ENCODE results near the gene FEV.

FEV gene

DNA sequence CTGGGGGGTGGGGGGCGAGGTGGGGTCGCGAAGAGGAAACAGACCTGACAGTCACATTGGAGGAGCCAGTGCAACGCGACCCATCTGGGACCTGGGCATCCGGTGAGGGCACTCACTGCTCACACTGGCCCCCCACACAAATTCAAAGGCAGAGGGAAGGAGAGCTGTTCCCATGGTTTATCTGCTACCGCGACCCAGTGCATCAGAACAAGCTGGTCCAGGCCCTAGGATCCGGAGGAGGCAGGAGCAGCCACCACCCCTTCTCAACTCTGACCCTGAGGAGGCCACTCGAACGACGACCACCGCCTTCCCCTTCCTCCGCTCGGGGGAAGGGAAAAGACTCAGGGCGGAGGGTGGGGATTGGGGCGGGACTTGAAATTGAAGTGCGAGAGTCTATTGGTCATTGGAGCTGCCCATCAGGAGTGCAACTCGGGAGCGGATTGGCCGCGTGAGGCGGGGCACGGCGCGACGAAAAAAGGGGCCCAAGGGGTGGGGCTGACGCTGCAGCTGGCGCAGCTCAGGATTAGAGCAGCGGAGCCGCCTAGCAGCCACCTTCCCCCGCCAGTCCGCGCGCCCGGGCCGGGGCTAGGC lies 25.7 kb downstream of the FEV start, which contains the start of gene CDK5R2:
Gene CDK5R2 (plus strand): TSS at position 526 of the 591 bp plus-strand sequence. CDS start 155 bp downstream, outside the sequence.
- H3K27ac ChIP-seq = peak within 1 kb of the TSS; percentile 68; the same call in 1 of the 2 replicates
- TF ChIP-seq, protein P1, sequence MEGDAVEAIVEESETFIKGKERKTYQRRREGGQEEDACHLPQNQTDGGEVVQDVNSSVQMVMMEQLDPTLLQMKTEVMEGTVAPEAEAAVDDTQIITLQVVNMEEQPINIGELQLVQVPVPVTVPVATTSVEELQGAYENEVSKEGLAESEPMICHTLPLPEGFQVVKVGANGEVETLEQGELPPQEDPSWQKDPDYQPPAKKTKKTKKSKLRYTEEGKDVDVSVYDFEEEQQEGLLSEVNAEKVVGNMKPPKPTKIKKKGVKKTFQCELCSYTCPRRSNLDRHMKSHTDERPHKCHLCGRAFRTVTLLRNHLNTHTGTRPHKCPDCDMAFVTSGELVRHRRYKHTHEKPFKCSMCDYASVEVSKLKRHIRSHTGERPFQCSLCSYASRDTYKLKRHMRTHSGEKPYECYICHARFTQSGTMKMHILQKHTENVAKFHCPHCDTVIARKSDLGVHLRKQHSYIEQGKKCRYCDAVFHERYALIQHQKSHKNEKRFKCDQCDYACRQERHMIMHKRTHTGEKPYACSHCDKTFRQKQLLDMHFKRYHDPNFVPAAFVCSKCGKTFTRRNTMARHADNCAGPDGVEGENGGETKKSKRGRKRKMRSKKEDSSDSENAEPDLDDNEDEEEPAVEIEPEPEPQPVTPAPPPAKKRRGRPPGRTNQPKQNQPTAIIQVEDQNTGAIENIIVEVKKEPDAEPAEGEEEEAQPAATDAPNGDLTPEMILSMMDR (conservative IDR thresholded peaks at IDR 0.05) = no peak

GRCh38 chr2:218958276-218958675 lies 26.7 kb downstream of the FEV start:
- TF ChIP-seq, protein P1 (conservative IDR thresholded peaks at IDR 0.05) = no peak
- no peak overlapping the region for H3K27ac ChIP-seq

GRCh38 chr2:218957671-218958070 lies 27.3 kb downstream of the FEV start:
- no peak overlapping the region for H3K27ac ChIP-seq
- TF ChIP-seq, protein P1 (conservative IDR thresholded peaks at IDR 0.05) = no peak

DNA sequence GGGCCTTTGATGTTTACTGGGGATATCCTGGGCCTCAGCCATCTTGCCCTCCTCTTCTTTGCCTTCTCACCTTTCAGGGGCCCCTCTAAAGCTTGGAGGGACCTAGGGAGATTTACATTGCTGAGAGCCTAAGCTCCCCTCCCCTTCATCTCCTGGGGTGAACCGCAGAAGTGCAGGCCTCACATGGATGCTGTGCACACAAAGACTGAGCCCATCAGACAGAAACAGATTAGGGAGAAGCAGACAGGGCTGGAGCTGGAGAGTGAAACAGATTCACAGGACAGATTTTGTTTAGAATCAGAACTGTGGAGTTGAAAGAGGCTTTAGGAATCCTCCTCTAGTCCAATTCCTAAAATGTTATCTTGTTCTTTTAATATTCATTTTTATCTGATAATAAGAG lies 28.9 kb downstream of the FEV start:
- TF ChIP-seq, protein P1 (conservative IDR thresholded peaks at IDR 0.05) = no peak
- no peak overlapping the region for H3K27ac ChIP-seq

DNA sequence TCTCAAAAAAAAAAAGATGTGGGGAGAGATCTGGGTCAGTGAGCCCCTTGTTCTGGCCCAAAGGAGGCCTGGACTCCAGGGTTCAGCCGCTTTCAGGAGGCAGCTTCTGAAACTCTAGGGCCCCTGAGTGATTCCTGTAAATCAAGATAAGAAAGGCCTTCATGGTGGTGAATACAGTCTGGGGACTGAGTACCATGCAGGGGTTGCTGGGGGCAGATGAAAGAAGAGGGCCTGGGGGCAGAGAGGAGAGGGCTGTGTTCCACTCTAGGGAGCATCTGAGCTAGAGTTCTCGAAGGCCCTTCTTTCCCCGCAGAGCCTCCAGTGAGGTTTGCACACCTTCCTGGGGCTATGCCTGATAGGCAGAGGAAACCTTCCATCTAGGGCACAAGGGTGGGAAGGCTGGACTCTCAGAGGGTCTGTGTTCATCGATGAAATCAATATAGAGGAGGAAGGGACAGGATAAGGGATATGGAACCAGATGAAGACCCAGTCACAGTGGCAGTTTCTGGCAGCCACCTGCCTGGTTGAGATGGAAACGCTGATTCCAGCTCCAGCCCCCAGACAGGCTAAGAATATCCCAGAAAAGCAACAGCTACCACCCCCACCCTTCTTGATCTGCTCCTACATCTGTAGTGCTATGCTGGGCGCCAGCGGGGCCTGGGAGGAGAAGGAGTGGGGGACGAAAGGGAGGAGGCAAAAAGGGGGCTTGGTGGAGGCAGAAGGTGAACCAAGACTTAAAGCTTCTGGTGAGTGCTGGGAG lies 30.3 kb downstream of the FEV start:
- no peak overlapping the region for H3K27ac ChIP-seq
- TF ChIP-seq, protein P1 (conservative IDR thresholded peaks at IDR 0.05) = no peak

GRCh38 chr2:218953366-218953954 lies 31.5 kb downstream of the FEV start:
- TF ChIP-seq, protein P1 (conservative IDR thresholded peaks at IDR 0.05) = no peak
- H3K27ac ChIP-seq = no peak overlapping the region

- TF ChIP-seq, protein P1 (conservative IDR thresholded peaks at IDR 0.05) = no peak
- no peak overlapping the region for H3K27ac ChIP-seq
Observed at GRCh38 chr2:218952160-218952559, 32.8 kb downstream of the FEV start.

Measured in VCaP (cell line).